SK-N-MC (cell line): ENCODE measurements around the gene ZNF613.

Experiments used
- EZH2 ChIP-seq: fragments of 200-600 bp; sonication (generic); IDR thresholded peaks from one replicate; pipeline ENCODE4 v1.6.1; 2017; ENCODE audit warnings: antibody characterized with exemption
- FOXP2 ChIP-seq: optimal IDR thresholded peaks from 2 replicates; pipeline ENCODE3; 2011; ENCODE audit warnings: mild to moderate bottlenecking, moderate library complexity; ENCODE audit not compliant: insufficient read depth; ENCODE audit errors: extremely low read length, control extremely low read depth
- POLR2AphosphoS5 ChIP-seq: IDR thresholded peaks from 2 replicates; pipeline ENCODE4 v1.6.1; 2012; ENCODE audit warnings: mild to moderate bottlenecking, low read depth, low read length, borderline replicate concordance

- TF ChIP-seq EZH2: no peak
- TF ChIP-seq POLR2AphosphoS5: no peak
- TF ChIP-seq FOXP2: no peak
Observed at GRCh38 chr19:51944798-51945552, 17.7 kb downstream of the ZNF613 start.
